Measurements from ENCODE around the gene SAMD13.

DNA sequence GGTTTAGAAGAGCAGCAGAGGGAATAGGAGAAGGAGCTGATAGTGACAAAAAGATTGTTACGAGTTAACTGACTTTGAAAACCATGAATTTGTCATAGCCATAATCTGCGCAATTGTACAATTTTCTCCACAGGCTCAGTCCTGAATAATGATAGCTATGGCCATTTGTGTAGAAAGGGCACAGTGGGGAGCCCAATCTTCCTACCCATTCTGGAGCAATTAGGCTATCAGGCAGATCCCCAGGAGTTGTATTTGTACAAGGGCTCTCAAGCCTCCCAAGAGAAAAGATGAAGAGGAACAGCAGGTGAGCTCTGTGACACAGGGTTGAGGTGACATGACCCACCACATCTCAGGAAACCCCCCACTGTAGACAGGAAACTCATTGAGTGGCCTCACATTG is 42.1 kb upstream of the SAMD13 start:
- TF ChIP-seq, protein P1, sequence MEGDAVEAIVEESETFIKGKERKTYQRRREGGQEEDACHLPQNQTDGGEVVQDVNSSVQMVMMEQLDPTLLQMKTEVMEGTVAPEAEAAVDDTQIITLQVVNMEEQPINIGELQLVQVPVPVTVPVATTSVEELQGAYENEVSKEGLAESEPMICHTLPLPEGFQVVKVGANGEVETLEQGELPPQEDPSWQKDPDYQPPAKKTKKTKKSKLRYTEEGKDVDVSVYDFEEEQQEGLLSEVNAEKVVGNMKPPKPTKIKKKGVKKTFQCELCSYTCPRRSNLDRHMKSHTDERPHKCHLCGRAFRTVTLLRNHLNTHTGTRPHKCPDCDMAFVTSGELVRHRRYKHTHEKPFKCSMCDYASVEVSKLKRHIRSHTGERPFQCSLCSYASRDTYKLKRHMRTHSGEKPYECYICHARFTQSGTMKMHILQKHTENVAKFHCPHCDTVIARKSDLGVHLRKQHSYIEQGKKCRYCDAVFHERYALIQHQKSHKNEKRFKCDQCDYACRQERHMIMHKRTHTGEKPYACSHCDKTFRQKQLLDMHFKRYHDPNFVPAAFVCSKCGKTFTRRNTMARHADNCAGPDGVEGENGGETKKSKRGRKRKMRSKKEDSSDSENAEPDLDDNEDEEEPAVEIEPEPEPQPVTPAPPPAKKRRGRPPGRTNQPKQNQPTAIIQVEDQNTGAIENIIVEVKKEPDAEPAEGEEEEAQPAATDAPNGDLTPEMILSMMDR (IDR thresholded peaks at IDR 0.05) = no peak
- no peak for TF ChIP-seq POLR2A (IDR thresholded peaks at IDR 0.05)
- no peak for TF ChIP-seq POLR2AphosphoS5 (IDR thresholded peaks at IDR 0.05)
